HTERT RPE-1 (cell line): ENCODE data around the gene TNPO1.

ENCODE experiments used
- in situ Hi-C: fragments of 300-500 bp; cut with MboI; formaldehyde crosslinking; loops from 4 replicates; pipeline ENCODE4 v1.14.3; 2020; ENCODE audit warnings: low sequenced_read_pairs

Gene TNPO1

GRCh38 chr5:72817671-72818266, 1.3 kb downstream of the TNPO1 start:
- in situ Hi-C loops: no loop called here

GRCh38 chr5:72818866-72819534, 2.5 kb downstream of the TNPO1 start:
- in situ Hi-C loops: no loop called here

- in situ Hi-C loops: no loop called here
These were observed 5.3 kb downstream of the TNPO1 start for GRCh38 chr5:72821776-72822175.

- in situ Hi-C loops: no loop called here
These were observed 6.5 kb downstream of the TNPO1 start for GRCh38 chr5:72822944-72823343.

GRCh38 chr5:72829707-72830106, 13.2 kb downstream of the TNPO1 start:
- in situ Hi-C loops: no loop called here

- in situ Hi-C loops: no loop called here
These were observed 13.9 kb downstream of the TNPO1 start for GRCh38 chr5:72830362-72830761.

- in situ Hi-C loops: no loop called here
These were observed 15.2 kb downstream of the TNPO1 start for GRCh38 chr5:72831685-72832084.

GRCh38 chr5:72834924-72835323, 18.5 kb downstream of the TNPO1 start:
- in situ Hi-C loops: no loop called here

GRCh38 chr5:72835633-72836032, 19.2 kb downstream of the TNPO1 start:
- in situ Hi-C loops: no loop called here

GRCh38 chr5:72836810-72837209, 20.3 kb downstream of the TNPO1 start:
- in situ Hi-C loops: no loop called here

GRCh38 chr5:72837524-72838096, 21.1 kb downstream of the TNPO1 start:
- in situ Hi-C loops: no loop called here

GRCh38 chr5:72840041-72840440, 23.6 kb downstream of the TNPO1 start:
- in situ Hi-C loops: no loop called here

- in situ Hi-C loops: no loop called here
These were observed 25.5 kb downstream of the TNPO1 start for GRCh38 chr5:72841756-72842535.

- in situ Hi-C loops: no loop called here
These were observed 26.4 kb downstream of the TNPO1 start for GRCh38 chr5:72842816-72843215.

- in situ Hi-C loops: no loop called here
These were observed 27.8 kb downstream of the TNPO1 start for GRCh38 chr5:72844218-72844603.

- in situ Hi-C loops: no loop called here
These were observed 29.4 kb downstream of the TNPO1 start for GRCh38 chr5:72845889-72846288.

GRCh38 chr5:72846483-72846882, 30.0 kb downstream of the TNPO1 start:
- in situ Hi-C loops: no loop called here

- in situ Hi-C loops: no loop called here
These were observed 31.0 kb downstream of the TNPO1 start for GRCh38 chr5:72847439-72847838.

- in situ Hi-C loops: no loop called here
These were observed 31.6 kb downstream of the TNPO1 start for GRCh38 chr5:72847989-72848473.

- in situ Hi-C loops: no loop called here
These were observed 32.3 kb downstream of the TNPO1 start for GRCh38 chr5:72848474-72849428.
